H1 (cell line): ENCODE measurements around the gene SKAP2.

Experiments
- JUN ChIP-seq: IDR thresholded peaks from 2 replicates; pipeline ENCODE4 v1.6.1; 2011; ENCODE audit warnings: low read depth, mild to moderate bottlenecking, improper control_type of control experiment, low read length
- POLR2A ChIP-seq, 2 experiments: IDR thresholded peaks; 1 replicate in 1 of 2; 2 replicates in 1 of 2; pipeline ENCODE4 v1.6.1; 2011; ENCODE audit warnings: low read depth in 2 of 2, low read length in 2 of 2, mild to moderate bottlenecking in 2 of 2; ENCODE audit errors: control extremely low read depth in 1 of 2
- SIN3A ChIP-seq, 2 experiments: IDR thresholded peaks in 1 of 2; conservative IDR thresholded peaks in 1 of 2; 2 replicates each; pipeline ENCODE4 v1.6.1; 2011 to 2012; ENCODE audit warnings: low read length in 2 of 2, improper control_type of control experiment in 1 of 2, low read depth in 1 of 2, mild to moderate bottlenecking in 1 of 2
- TF ChIP-seq, protein P1 (sequence below), 3 experiments: IDR thresholded peaks; 1 replicate in 2 of 3; 2 replicates in 1 of 3; pipeline versions ENCODE4 v1.5.1 to v1.6.1; 2011; ENCODE audit warnings: low read length in 3 of 3, mild to moderate bottlenecking in 3 of 3, inconsistent platforms in 2 of 3, low read depth in 1 of 3, moderate library complexity in 1 of 3; ENCODE audit not compliant: insufficient read depth in 1 of 3; ENCODE audit errors: control extremely low read depth in 1 of 3

DNA sequence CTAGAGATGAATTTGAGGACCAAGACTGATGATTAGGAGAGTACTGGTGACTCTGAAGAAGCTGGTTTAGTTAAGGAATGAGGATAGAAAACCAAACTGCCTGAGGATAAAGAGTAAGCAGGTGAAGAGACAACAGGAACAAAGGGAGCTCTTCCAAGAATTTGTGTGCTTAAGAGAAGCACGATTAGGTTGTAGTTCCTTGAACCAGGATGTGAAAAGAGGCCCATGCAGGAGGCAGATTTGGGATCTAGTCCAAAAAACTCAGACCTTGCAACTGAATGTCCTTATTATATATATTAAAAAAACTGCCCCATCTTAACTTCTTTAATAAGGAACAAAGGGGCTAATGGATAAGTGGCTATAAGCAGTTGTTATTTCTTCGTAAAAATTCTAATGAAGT is 150.4 kb downstream of the SKAP2 start:
- TF ChIP-seq POLR2A (IDR thresholded peaks at IDR 0.05; ENCODE audit: control extremely low read depth in 1 of 2, low read depth in 2 of 2, low read length in 2 of 2): no peak
- TF ChIP-seq, protein P1, sequence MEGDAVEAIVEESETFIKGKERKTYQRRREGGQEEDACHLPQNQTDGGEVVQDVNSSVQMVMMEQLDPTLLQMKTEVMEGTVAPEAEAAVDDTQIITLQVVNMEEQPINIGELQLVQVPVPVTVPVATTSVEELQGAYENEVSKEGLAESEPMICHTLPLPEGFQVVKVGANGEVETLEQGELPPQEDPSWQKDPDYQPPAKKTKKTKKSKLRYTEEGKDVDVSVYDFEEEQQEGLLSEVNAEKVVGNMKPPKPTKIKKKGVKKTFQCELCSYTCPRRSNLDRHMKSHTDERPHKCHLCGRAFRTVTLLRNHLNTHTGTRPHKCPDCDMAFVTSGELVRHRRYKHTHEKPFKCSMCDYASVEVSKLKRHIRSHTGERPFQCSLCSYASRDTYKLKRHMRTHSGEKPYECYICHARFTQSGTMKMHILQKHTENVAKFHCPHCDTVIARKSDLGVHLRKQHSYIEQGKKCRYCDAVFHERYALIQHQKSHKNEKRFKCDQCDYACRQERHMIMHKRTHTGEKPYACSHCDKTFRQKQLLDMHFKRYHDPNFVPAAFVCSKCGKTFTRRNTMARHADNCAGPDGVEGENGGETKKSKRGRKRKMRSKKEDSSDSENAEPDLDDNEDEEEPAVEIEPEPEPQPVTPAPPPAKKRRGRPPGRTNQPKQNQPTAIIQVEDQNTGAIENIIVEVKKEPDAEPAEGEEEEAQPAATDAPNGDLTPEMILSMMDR (IDR thresholded peaks at IDR 0.05; ENCODE audit: control extremely low read depth in 1 of 3, insufficient read depth in 1 of 3, low read depth in 1 of 3, low read length in 3 of 3): no peak
- no peak for TF ChIP-seq SIN3A (conservative IDR thresholded peaks at IDR 0.05 in 1 of 2, IDR thresholded peaks at IDR 0.05 in 1 of 2; ENCODE audit: low read depth in 1 of 2, low read length in 2 of 2)
- no peak for TF ChIP-seq JUN
